HG03139 (cell line): ENCODE results near the gene EED.
"Not testable (repeated sequence)": the region's sequence is repeated elsewhere in the genome, so short reads cannot be mapped to it uniquely, and the experiment has no call there.

ENCODE experiments used
- ATAC-seq: cut with Tn5 transposase; IDR thresholded peaks from one replicate; pipeline ENCODE4 v1.9.1; 2021; ENCODE audit not compliant: unreplicated experiment

EED gene

DNA sequence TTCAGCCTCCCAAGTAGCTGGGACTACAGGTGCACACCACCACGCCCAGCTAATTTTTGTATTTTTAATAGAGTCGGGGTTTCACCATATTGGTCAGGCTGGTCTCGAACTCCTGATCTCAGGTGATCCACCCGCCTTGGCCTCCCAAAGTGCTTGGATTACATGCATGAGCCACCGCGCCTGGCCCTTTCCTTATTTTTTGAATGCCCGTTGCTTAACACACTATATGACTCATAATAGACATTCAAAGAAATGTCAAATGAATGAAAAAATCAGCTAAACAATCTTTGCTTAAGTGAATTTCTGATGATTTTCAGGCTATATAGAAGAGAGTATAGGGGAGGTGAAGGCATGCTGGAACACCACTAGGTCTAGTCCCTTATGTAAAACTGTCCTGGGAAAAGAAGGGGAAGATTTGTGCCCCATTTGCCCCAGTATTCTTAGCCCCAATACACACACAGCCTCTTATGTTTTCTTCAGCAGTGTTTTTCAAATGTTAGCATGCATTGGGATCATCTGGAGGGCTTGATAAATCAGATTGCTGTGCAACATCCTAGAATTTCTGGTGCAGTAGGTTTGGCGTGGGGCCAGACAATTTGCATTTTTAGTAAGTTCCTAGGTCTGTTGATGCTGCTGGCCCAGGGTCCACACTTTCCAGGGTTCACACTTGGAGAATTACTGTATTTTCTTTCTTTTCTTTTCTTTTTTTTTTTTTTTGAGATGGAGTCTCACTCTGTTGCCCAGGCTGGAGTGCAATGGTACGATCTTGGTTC is 45.1 kb downstream of the EED start:
- ATAC-seq, result not testable (repeated sequence)

GRCh38 chr11:86291466-86292262 is 47.1 kb downstream of the EED start:
- no peak for ATAC-seq

GRCh38 chr11:86292912-86293616 is 48.5 kb downstream of the EED start:
- ATAC-seq, result peak; percentile 46

DNA sequence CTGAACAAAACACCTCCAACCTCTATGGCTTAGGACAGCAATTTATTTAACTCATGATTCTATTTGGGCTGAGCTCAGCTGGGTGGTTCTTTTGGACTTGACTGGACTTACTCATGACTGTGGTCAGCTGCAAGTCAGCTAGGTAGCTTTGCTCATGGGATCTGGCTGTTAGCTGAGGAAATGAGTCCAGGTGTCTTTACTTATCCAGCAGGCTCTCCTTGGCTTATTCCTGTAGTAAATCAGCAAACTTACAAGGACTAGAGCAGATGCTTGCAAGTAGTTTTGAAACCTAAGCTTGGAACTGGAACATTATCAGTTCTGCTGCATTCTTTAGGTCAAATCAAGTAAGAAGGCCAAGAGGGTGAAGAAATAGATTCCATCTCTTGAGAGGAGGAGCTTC is 49.5 kb downstream of the EED start:
- ATAC-seq, result no peak

- ATAC-seq, result peak; percentile 4
Measured at GRCh38 chr11:86301742-86302091, 57.2 kb downstream of the EED start.

- peak; percentile 97 for ATAC-seq
Measured at GRCh38 chr11:86302092-86302793, 57.7 kb downstream of the EED start, which contains the start of gene HIKESHI. TSS of gene HIKESHI (plus strand) at chr11:86302240. CDS start at chr11:86302449, 209 bp downstream.

DNA sequence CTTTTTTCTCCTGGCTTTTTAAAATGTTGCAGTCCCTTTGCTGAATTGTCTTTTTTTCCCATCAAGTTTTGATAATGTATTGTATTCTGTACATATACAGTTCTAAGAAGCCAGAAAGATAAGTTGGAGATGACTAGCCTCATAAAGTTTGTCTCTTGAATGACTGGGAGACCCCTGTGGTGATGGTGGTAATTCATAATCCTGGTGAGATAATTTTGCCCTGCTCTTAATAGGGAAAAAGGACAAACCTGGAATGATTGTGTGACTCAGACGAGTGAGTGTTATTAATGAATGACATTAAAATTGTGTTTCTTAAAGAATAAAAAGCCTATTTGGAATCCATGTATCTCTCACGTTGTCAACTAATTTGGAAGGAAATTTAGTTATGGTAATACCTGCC is 58.7 kb downstream of the EED start:
- ATAC-seq, result no peak

GRCh38 chr11:86308710-86309109 is 64.2 kb downstream of the EED start:
- not testable (repeated sequence) for ATAC-seq

GRCh38 chr11:86313793-86314192 is 69.2 kb downstream of the EED start:
- no peak for ATAC-seq

DNA sequence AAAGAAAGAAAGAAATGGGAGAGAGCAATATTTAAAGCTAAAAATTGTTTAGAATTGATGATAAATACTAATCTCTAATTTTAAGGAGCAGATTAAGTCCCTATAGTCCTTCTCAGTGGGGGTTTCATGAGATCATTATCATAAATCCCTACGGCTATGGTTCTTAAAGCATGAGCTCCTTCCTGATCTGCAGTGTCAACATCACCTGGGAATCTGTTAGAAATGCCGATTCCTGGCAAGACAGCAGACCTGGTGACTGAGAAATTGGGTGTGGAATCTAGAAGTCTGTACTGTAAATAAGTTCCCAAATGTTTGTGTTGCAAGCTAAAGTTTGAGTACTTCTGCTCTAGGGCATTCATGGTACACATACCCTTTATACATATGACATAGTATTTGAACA is 70.1 kb downstream of the EED start:
- no peak for ATAC-seq
